ENCODE measurements around the gene KCNT2. TPM values are rescaled to one million over a fixed set of nuclear protein-coding genes. Genes with fewer than 3 reads are reported as not detected.

KCNT2 gene
- total and polyA plus RNA-seq, 10 of the 15 experiments (the other 5 are each of a cell fraction or from before 2014, with no cell fraction given), result not detected

DNA sequence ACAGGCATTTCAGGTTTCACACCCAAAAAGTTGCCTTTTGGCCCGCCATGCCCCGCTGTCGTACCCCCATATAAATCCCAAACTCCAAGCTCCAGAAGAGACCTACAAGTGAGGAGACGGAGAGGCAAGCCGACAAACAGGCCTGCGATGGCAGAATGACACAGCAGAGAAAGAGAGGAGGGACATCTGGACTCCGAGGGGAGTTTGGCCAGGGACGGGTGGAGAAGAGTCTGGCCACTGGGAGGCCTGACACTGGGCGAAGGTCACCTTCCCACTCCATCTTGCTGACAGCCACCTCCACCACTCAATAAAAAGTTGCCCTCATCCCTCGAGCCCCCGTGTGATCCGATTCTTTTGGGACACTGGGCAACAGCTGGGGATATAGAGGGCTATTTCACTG, 41.8 kb upstream of the KCNT2 start:
- intact Hi-C loops (cut with micrococcal nuclease; ENCODE audit: unreplicated experiment), result no loop called here
- no peaks in the 10 kb centered on the region for H4K20me1 ChIP-seq (ENCODE audit: control insufficient read depth, insufficient read depth)
- in situ Hi-C loops (cut with MboI), result loop anchor here (25.0 kb wide), 1 partner anchor 338 kb away; no protein-coding TSS in a partner anchor
- H3K4me1 ChIP-seq (ENCODE audit: control insufficient read depth, insufficient read depth, low read length), result no peaks in the 10 kb centered on the region
- H3K27ac ChIP-seq (ENCODE audit: control insufficient read depth, insufficient read depth), result no peak overlapping the region
- H3K79me2 ChIP-seq (ENCODE audit: control insufficient read depth, insufficient read depth, low read length), result no peaks in the 10 kb centered on the region
- H2AFZ ChIP-seq (ENCODE audit: control insufficient read depth, low read depth, low read length), result no peak overlapping the region
- ChIA-PET POLR2A (no interaction called here), RAD21 (ENCODE audit: unreplicated experiment) (no interaction called here), CTCF (no interaction called here), SMC1A (ENCODE audit: uncharacterized antibody, unreplicated experiment) (no interaction called here)
- TF ChIP-seq BHLHE40 (IDR thresholded peaks at IDR 0.05; ENCODE audit: borderline replicate concordance in 1 of 2, low read depth in 2 of 2, low read length in 1 of 2), result no peak
- TF ChIP-seq PML (IDR thresholded peaks at IDR 0.05; ENCODE audit: low read length), result no peak
- TF ChIP-seq POLR2A (IDR thresholded peaks at IDR 0.05; ENCODE audit: low read depth, low read length), result no peak
- no peak for TF ChIP-seq KLF5 (IDR thresholded peaks at IDR 0.05; ENCODE audit: partially characterized antibody)
- TF ChIP-seq, protein P1, sequence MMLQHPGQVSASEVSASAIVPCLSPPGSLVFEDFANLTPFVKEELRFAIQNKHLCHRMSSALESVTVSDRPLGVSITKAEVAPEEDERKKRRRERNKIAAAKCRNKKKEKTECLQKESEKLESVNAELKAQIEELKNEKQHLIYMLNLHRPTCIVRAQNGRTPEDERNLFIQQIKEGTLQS (IDR thresholded peaks at IDR 0.05; ENCODE audit: borderline replicate concordance, extremely low read depth, low read depth, low read length), result no peak
- TF ChIP-seq, protein P2, sequence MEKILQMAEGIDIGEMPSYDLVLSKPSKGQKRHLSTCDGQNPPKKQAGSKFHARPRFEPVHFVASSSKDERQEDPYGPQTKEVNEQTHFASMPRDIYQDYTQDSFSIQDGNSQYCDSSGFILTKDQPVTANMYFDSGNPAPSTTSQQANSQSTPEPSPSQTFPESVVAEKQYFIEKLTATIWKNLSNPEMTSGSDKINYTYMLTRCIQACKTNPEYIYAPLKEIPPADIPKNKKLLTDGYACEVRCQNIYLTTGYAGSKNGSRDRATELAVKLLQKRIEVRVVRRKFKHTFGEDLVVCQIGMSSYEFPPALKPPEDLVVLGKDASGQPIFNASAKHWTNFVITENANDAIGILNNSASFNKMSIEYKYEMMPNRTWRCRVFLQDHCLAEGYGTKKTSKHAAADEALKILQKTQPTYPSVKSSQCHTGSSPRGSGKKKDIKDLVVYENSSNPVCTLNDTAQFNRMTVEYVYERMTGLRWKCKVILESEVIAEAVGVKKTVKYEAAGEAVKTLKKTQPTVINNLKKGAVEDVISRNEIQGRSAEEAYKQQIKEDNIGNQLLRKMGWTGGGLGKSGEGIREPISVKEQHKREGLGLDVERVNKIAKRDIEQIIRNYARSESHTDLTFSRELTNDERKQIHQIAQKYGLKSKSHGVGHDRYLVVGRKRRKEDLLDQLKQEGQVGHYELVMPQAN (conservative IDR thresholded peaks at IDR 0.05), result no peak
- no peak for TF ChIP-seq NFXL1 (IDR thresholded peaks at IDR 0.05; ENCODE audit: borderline replicate concordance)
- no peak for TF ChIP-seq CBFB (IDR thresholded peaks at IDR 0.05; ENCODE audit: low read depth)
- BruUV-seq (replicated peaks), result no TSS peak
- ATAC-seq (no peak), DNase-seq (ENCODE audit: low read depth, low spot score) (no peak), FAIRE-seq (no peak)
- H3K9me3 ChIP-seq (replicated peaks; ENCODE audit: control insufficient read depth, insufficient read depth, low read length), result no peaks in the 10 kb centered on the region
- no peaks in the 10 kb centered on the region for H3K27me3 ChIP-seq (replicated peaks in 1 of 2; ENCODE audit: control insufficient read depth in 2 of 2, insufficient read depth in 2 of 2, low read length in 1 of 2)
- no peaks in the 10 kb centered on the region for H3K36me3 ChIP-seq (ENCODE audit: control insufficient read depth in 2 of 2, insufficient read depth in 2 of 2, low read length in 1 of 2)
- H3K9ac ChIP-seq (ENCODE audit: control insufficient read depth, insufficient read depth, low read length), result no peak overlapping the region
- H3K4me2 ChIP-seq (ENCODE audit: control insufficient read depth, insufficient read depth), result no peak overlapping the region
- no peak overlapping the region for H3K4me3 ChIP-seq
- 30% methylated on average over 12 of the region's 12 CpGs for WGBS (ENCODE audit: insufficient coverage, insufficient replicate concordance, low lambda C conversion rate, missing lambda C conversion rate)

Data from GM12878 (cell line).